HepG2 (cell line): ENCODE measurements around the gene HES1. TPM values are rescaled to one million over a fixed set of nuclear protein-coding genes. Genes with fewer than 3 reads are reported as not detected.

Experiments used
- ATAC-seq: fragments of 200-7000 bp; cut with Tn5 transposase; 3 replicates; pipeline ENCODE4 v1.9.1; 2020; ENCODE audit warnings: mild to moderate bottlenecking, moderate library complexity
- BruUV-seq: library from RNA; stranded (reverse); fragments of 400-500 nt; replicated peaks from 2 replicates; lab custom pipeline; 2021; lab: Mats Ljungman, UMichigan
- CTCF ChIA-PET: fragments of 300-600 bp; formaldehyde crosslinking; extraction: SDS; loops from one replicate; lab custom pipeline; 2021; ENCODE audit warnings: low total read pairs, inconsistent platforms, low intra/inter-chr PET ratio; lab: Yijun Ruan, JAX
- POLR2A ChIA-PET: fragments of 350-600 bp; sonication (Branson Sonifier 250); formaldehyde crosslinking; loops from one replicate; lab custom pipeline; 2020; ENCODE audit warnings: antibody characterized with exemption, inconsistent platforms; lab: Yijun Ruan, JAX
- DNase-seq: peaks from one replicate; pipeline ENCODE4 v3.0.0-alpha.2; 2015; ENCODE audit warnings: low spot score
- FAIRE-seq: peaks from 3 replicates; lab custom pipeline; 2011; peaks lifted over from hg19 to GRCh38; lab: Jason Lieb, UNC
- H2AFZ ChIP-seq: one replicate; pipeline ENCODE4 v1.6.1; 2011; ENCODE audit warnings: low read length, inconsistent platforms
- H3K27ac ChIP-seq: fragments of 300-600 bp; 3 replicates; pipeline ENCODE4 v1.8.0; 2011; ENCODE audit warnings: mixed run types, mild to moderate bottlenecking, mixed read lengths, low read length, inconsistent platforms; ENCODE audit not compliant: insufficient read depth; ENCODE audit errors: extremely low read length
- H3K27me3 ChIP-seq, 2 experiments: fragments of 200-600 bp in 1 of 2; 2 replicates in 1 of 2; 3 replicates in 1 of 2; pipeline versions ENCODE4 v1.6.0 to v1.8.0; 2011; ENCODE audit warnings: low read length in 2 of 2, mild to moderate bottlenecking in 2 of 2, moderate library complexity in 2 of 2, inconsistent platforms in 1 of 2; ENCODE audit not compliant: insufficient read depth in 2 of 2, control insufficient read depth in 1 of 2
- H3K36me3 ChIP-seq, 2 experiments: fragments of 200-600 bp in 1 of 2; replicated peaks in 1 of 2; 2 replicates in 1 of 2; 3 replicates in 1 of 2; pipeline versions ENCODE4 v1.5.1 to v1.8.0; 2011; ENCODE audit warnings: low read length in 2 of 2, inconsistent platforms in 1 of 2; ENCODE audit not compliant: insufficient read depth in 2 of 2, control insufficient read depth in 1 of 2
- H3K4me1 ChIP-seq: 2 replicates; pipeline ENCODE4 v1.5.1; 2012; ENCODE audit warnings: low read length, inconsistent platforms; ENCODE audit not compliant: insufficient read depth
- H3K4me2 ChIP-seq: 2 replicates; pipeline ENCODE4 v1.6.0; 2011; ENCODE audit warnings: low read depth, low read length, inconsistent platforms
- H3K4me3 ChIP-seq, 3 experiments: fragments of 200-600 bp in 1 of 3; sonication (generic), shearing (Covaris generic) in 1 of 3; replicated peaks in 1 of 3; 2 replicates each; pipeline ENCODE4 v1.5.1; 2011 to 2016; ENCODE audit warnings: low read length in 3 of 3, inconsistent platforms in 2 of 3, low read depth in 2 of 3, mild to moderate bottlenecking in 2 of 3, control low read depth in 1 of 3, mixed read lengths in 1 of 3; ENCODE audit not compliant: insufficient read depth in 1 of 3
- H3K79me2 ChIP-seq: one replicate; pipeline ENCODE4 v1.6.1; 2011; ENCODE audit warnings: low read length, inconsistent platforms; ENCODE audit not compliant: insufficient read depth
- H3K9ac ChIP-seq: 2 replicates; pipeline ENCODE4 v1.6.0; 2011; ENCODE audit warnings: mild to moderate bottlenecking, low read depth, low read length, inconsistent platforms; ENCODE audit not compliant: insufficient read depth
- H3K9me3 ChIP-seq: 2 replicates; pipeline ENCODE4 v1.5.1; 2012; ENCODE audit warnings: mild to moderate bottlenecking, low read length
- H4K20me1 ChIP-seq: 2 replicates; pipeline ENCODE4 v1.6.0; 2011; ENCODE audit warnings: inconsistent platforms, mild to moderate bottlenecking, low read length, moderate library complexity; ENCODE audit not compliant: insufficient read depth
- CREM ChIP-seq, 2 experiments: sonication (generic) in 1 of 2; formaldehyde crosslinking in 1 of 2; IDR thresholded peaks; 2 replicates each; pipeline versions ENCODE4 v1.4.0 to v1.6.1; 2016 to 2020; ENCODE audit warnings: antibody characterized with exemption in 1 of 2, mild to moderate bottlenecking in 1 of 2, missing genetic modification reagents in 1 of 2
- KDM5B ChIP-seq: sonication (generic); formaldehyde crosslinking; IDR thresholded peaks from 2 replicates; pipeline ENCODE4 v1.4.0; 2020; ENCODE audit warnings: missing genetic modification reagents, mild to moderate bottlenecking, borderline replicate concordance
- NCOR1 ChIP-seq: fragments of 200-600 bp; sonication (generic); IDR thresholded peaks from 2 replicates; pipeline ENCODE4 v1.7.0; 2017; ENCODE audit warnings: antibody characterized with exemption, low read length, borderline replicate concordance
- NFATC3 ChIP-seq: sonication (generic); formaldehyde crosslinking; IDR thresholded peaks from 2 replicates; pipeline ENCODE4 v1.5.1; 2020; ENCODE audit warnings: mild to moderate bottlenecking, missing genetic modification reagents
- PAX8 ChIP-seq: sonication (generic); formaldehyde crosslinking; IDR thresholded peaks from 2 replicates; pipeline ENCODE4 v1.8.0; 2022; ENCODE audit warnings: mild to moderate bottlenecking, missing genetic modification reagents, borderline replicate concordance
- POLR2A ChIP-seq, 2 experiments: IDR thresholded peaks; 2 replicates each; pipeline ENCODE4 v1.6.1; 2011; ENCODE audit warnings: low read depth in 2 of 2, low read length in 2 of 2, mild to moderate bottlenecking in 1 of 2, moderate library complexity in 1 of 2; ENCODE audit not compliant: insufficient read depth in 1 of 2
- PRDM10 ChIP-seq: sonication (generic); formaldehyde crosslinking; IDR thresholded peaks from 2 replicates; pipeline ENCODE4 v1.4.0; 2020; ENCODE audit warnings: low read depth, missing genetic modification reagents
- ZNF329 ChIP-seq: sonication (generic); formaldehyde crosslinking; IDR thresholded peaks from 2 replicates; pipeline ENCODE4 v1.9.0; 2021; ENCODE audit warnings: low read depth, mild to moderate bottlenecking, missing genetic modification reagents
- ZNF446 ChIP-seq: sonication (generic); formaldehyde crosslinking; IDR thresholded peaks from 2 replicates; pipeline ENCODE4 v1.5.0; 2020; ENCODE audit warnings: mild to moderate bottlenecking, missing genetic modification reagents
- ZNF672 ChIP-seq: sonication (generic); formaldehyde crosslinking; IDR thresholded peaks from 2 replicates; pipeline ENCODE4 v1.8.1; 2022; ENCODE audit warnings: missing genetic modification reagents
- ZNF777 ChIP-seq: sonication (generic); formaldehyde crosslinking; IDR thresholded peaks from 2 replicates; pipeline ENCODE4 v1.4.0; 2020; ENCODE audit warnings: missing genetic modification reagents
- ZNF891 ChIP-seq: sonication (generic); formaldehyde crosslinking; IDR thresholded peaks from 2 replicates; pipeline ENCODE4 v1.5.0; 2020; ENCODE audit warnings: mild to moderate bottlenecking, missing genetic modification reagents
- WGBS: methylation state at CpG from one replicate; pipeline ENCODE4 v1.1.6; 2017; ENCODE audit warnings: low lambda C conversion rate; 5-methylcytosine and 5-hydroxymethylcytosine counted together
- in situ Hi-C: cut with HindIII; loops from 2 replicates; pipeline ENCODE4 v1.10.0; 2017; ENCODE audit warnings: low pct_unique_long_range_greater_than_20kb; ENCODE audit not compliant: extremely low pct_ligation_motif_present
- intact Hi-C: fragments of 100-400 bp; cut with micrococcal nuclease; formaldehyde crosslinking; loops from one replicate; pipeline ENCODE4 v1.10.0; 2022; ENCODE audit not compliant: unreplicated experiment
- polyA plus RNA-seq, 8 experiments: library from polyadenylated mRNA; depleted of rRNA in 3 of 8; stranded (reverse) in 7 of 8; unstranded in 1 of 8; fragments of >200 nt; fragmentation: Illumina TruSeq in 4 of 8; extraction: Trizol in 4 of 8; gene quantifications; 2 replicates each; pipeline versions ENCODE4 v1.2.1 to v1.2.3, GENCODE V29; 2011 to 2016; ENCODE audit warnings: low read depth in 4 of 8, missing spikeins in 1 of 8, mixed read lengths in 1 of 8; ENCODE audit not compliant: insufficient read depth in 1 of 8
- total RNA-seq, 5 experiments: library from RNA; depleted of rRNA; stranded (reverse); fragments of >200 nt; fragmentation: Illumina TruSeq; extraction: Trizol; gene quantifications; 2 replicates each; pipeline ENCODE4 v1.2.3, GENCODE V29; 2016; ENCODE audit warnings: low read depth in 1 of 5
- TF ChIP-seq, protein P1 (sequence below): sonication (generic); formaldehyde crosslinking; IDR thresholded peaks from 2 replicates; pipeline ENCODE4 v1.9.0; 2021; ENCODE audit warnings: mild to moderate bottlenecking, missing genetic modification reagents

Gene HES1
- total and polyA plus RNA-seq, 2 of the 13 experiments (the other 11 are each of a cell fraction or from before 2014, with no cell fraction given), result 15.4 to 19.8 TPM

DNA sequence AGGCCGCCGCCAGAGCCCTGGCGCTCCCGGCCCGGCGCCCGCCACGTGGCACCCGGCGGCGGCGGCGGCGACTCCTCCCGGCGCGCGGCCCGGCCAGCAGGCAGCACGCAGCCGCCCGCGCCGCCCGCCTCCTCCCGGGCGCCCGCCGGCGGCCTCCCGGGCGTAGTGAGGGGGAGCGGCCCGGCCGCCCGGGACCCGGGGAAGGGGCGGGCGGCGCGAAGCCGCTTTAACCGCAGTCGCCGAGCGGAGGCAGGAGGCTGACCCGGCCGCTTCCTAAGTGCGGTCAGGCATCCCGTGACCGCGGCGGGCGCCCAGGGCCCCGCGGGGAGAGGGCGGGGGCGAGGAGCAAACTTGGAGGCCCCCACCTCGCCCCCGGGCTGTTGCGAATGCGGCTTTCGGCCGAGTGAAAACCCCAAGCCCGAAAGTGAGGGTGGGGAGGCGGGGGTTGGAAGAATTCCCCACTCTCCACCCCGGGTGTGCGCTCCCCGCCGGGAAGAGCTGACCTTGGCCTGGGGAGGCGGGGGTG lies 1.7 kb upstream of the HES1 start:
- DNase-seq, result no peak
- Histone ChIP-seq H3K36me3 (peaks cover 0 to 2% of the 10 kb centered on the region in 2 experiments; a peak in 1 of 5 replicates), H2AFZ (no peak overlapping the region), H3K4me2 (peak overlapping the region; percentile 61), H3K4me3 (peak overlapping the region; percentile 24 to 70 (median 57); a peak in 5 of 6 replicates), H3K9me3 (no peaks in the 10 kb centered on the region), H3K79me2 (peaks cover 24% of the 10 kb centered on the region), H3K4me1 (peaks cover 64% of the 10 kb centered on the region), H3K27me3 (no peaks in the 10 kb centered on the region; a peak in 1 of 5 replicates), H3K9ac (peak overlapping the region; percentile 87), H3K27ac (peak overlapping the region; percentile 94), H4K20me1 (peaks cover 19% of the 10 kb centered on the region; the same call in 1 of the 2 replicates)
- peak; percentile 3 for ATAC-seq
- FAIRE-seq, result no peak
- in situ Hi-C loops, result loop anchor here (10.0 kb wide), 1 partner anchor 59 kb away; no protein-coding TSS in a partner anchor
- BruUV-seq, result no TSS peak
- ChIA-PET CTCF (no interaction called here), POLR2A (interaction anchor here (0.7 to 11.5 kb wide), 32 partner anchors 7 to 487 kb away, joined by 3 to 128 read pairs (median 6); no protein-coding TSS in a partner anchor)
- intact Hi-C loops, result loop anchor here (1.0 to 10.0 kb wide), 5 partner anchors 8 to 539 kb away; partner anchors contain the start of gene OPA1
- WGBS, result under 1% methylated on average over 18 of the region's 71 CpGs
- TF ChIP-seq ZNF446 (peak; percentile 63; the same call in 1 of the 2 replicates), CREM (IDR thresholded peaks at IDR 0.05) (no peak), CREM (CRISPR knock-in tag; IDR thresholded peaks at IDR 0.05) (no peak), NFATC3 (CRISPR knock-in tag) (no peak), ZNF891 (CRISPR knock-in tag) (no peak), PRDM10 (CRISPR knock-in tag) (peak; percentile 33; the same call in 1 of the 2 replicates), KDM5B (no peak), ZNF777 (CRISPR knock-in tag) (no peak), POLR2A (IDR thresholded peaks at IDR 0.05; ENCODE audit: insufficient read depth in 1 of 2, low read depth in 2 of 2, low read length in 2 of 2) (peak in 1 of 2 experiments; percentile 47; a peak in 1 of 4 replicates), ZNF329 (CRISPR knock-in tag) (no peak), NCOR1 (no peak), ZNF672 (CRISPR knock-in tag) (0 out of 2 replicates have a peak, but pooled peaks have one; percentile 30), PAX8 (CRISPR knock-in tag) (no peak)
- TF ChIP-seq, protein P1, sequence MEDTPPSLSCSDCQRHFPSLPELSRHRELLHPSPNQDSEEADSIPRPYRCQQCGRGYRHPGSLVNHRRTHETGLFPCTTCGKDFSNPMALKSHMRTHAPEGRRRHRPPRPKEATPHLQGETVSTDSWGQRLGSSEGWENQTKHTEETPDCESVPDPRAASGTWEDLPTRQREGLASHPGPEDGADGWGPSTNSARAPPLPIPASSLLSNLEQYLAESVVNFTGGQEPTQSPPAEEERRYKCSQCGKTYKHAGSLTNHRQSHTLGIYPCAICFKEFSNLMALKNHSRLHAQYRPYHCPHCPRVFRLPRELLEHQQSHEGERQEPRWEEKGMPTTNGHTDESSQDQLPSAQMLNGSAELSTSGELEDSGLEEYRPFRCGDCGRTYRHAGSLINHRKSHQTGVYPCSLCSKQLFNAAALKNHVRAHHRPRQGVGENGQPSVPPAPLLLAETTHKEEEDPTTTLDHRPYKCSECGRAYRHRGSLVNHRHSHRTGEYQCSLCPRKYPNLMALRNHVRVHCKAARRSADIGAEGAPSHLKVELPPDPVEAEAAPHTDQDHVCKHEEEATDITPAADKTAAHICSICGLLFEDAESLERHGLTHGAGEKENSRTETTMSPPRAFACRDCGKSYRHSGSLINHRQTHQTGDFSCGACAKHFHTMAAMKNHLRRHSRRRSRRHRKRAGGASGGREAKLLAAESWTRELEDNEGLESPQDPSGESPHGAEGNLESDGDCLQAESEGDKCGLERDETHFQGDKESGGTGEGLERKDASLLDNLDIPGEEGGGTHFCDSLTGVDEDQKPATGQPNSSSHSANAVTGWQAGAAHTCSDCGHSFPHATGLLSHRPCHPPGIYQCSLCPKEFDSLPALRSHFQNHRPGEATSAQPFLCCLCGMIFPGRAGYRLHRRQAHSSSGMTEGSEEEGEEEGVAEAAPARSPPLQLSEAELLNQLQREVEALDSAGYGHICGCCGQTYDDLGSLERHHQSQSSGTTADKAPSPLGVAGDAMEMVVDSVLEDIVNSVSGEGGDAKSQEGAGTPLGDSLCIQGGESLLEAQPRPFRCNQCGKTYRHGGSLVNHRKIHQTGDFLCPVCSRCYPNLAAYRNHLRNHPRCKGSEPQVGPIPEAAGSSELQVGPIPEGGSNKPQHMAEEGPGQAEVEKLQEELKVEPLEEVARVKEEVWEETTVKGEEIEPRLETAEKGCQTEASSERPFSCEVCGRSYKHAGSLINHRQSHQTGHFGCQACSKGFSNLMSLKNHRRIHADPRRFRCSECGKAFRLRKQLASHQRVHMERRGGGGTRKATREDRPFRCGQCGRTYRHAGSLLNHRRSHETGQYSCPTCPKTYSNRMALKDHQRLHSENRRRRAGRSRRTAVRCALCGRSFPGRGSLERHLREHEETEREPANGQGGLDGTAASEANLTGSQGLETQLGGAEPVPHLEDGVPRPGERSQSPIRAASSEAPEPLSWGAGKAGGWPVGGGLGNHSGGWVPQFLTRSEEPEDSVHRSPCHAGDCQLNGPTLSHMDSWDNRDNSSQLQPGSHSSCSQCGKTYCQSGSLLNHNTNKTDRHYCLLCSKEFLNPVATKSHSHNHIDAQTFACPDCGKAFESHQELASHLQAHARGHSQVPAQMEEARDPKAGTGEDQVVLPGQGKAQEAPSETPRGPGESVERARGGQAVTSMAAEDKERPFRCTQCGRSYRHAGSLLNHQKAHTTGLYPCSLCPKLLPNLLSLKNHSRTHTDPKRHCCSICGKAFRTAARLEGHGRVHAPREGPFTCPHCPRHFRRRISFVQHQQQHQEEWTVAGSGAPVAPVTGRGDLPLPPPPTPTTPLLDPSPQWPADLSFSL (CRISPR knock-in tag), result no peak
